ENCODE data around the gene RBM20.

Gene RBM20

GRCh38 chr10:110643653-110644597 lies at the start of gene RBM20:
Gene RBM20, plus strand, starts transcription at chr10:110644336. Its CDS starts 119 bp downstream, at chr10:110644455.
- H3K27me3 ChIP-seq (ENCODE audit: control insufficient read depth, insufficient read depth, low read length) = peaks cover 7% of the 10 kb centered on the region
- no peak within 1 kb of the TSS for H3K27ac ChIP-seq
- H3K9ac ChIP-seq = no peak within 1 kb of the TSS

GRCh38 chr10:110597476-110597875 lies 46.7 kb upstream of the RBM20 start:
- H3K36me3 ChIP-seq (ENCODE audit: control insufficient read depth, insufficient read depth, low read length) = no peaks in the 10 kb centered on the region

More at GRCh38 chr10:110643653-110644597, at the start of gene RBM20:
- Histone ChIP-seq H3K9me3 (ENCODE audit: control insufficient read depth, low read length) (no peaks in the 10 kb centered on the region), H3K4me2 (ENCODE audit: low read length) (peak within 1 kb of the TSS; percentile 86), H3K79me2 (no peaks in the 10 kb centered on the region), H2AFZ (peak within 1 kb of the TSS; percentile 73), H3K36me3 (ENCODE audit: control insufficient read depth, insufficient read depth, low read length) (no peaks in the 10 kb centered on the region), H3K4me1 (no peaks in the 10 kb centered on the region), H3K4me3 (ENCODE audit: low read depth, low read length) (peak within 1 kb of the TSS; percentile 61)
- TF ChIP-seq CTCF (IDR thresholded peaks at IDR 0.05) = no peak

GRCh38 chr10:110600487-110601101 lies 43.5 kb upstream of the RBM20 start:
- Histone ChIP-seq H3K36me3 (ENCODE audit: control insufficient read depth, insufficient read depth, low read length) (no peaks in the 10 kb centered on the region), H3K4me1 (no peaks in the 10 kb centered on the region), H3K4me2 (ENCODE audit: low read length) (no peak overlapping the region), H3K4me3 (ENCODE audit: low read depth, low read length) (no peak overlapping the region), H3K9ac (no peak overlapping the region), H2AFZ (no peak overlapping the region), H3K9me3 (ENCODE audit: control insufficient read depth, low read length) (no peaks in the 10 kb centered on the region), H3K27me3 (ENCODE audit: control insufficient read depth, insufficient read depth, low read length) (no peaks in the 10 kb centered on the region), H3K27ac (no peak overlapping the region), H3K79me2 (no peaks in the 10 kb centered on the region)
- peak; percentile 20 for TF ChIP-seq CTCF (IDR thresholded peaks at IDR 0.05)

More at GRCh38 chr10:110597476-110597875, 46.7 kb upstream of the RBM20 start:
- TF ChIP-seq CTCF (IDR thresholded peaks at IDR 0.05) = no peak
- Histone ChIP-seq H3K4me1 (no peaks in the 10 kb centered on the region), H3K27me3 (ENCODE audit: control insufficient read depth, insufficient read depth, low read length) (no peaks in the 10 kb centered on the region), H3K79me2 (no peaks in the 10 kb centered on the region), H3K27ac (no peak overlapping the region), H3K4me3 (ENCODE audit: low read depth, low read length) (no peak overlapping the region), H3K9me3 (ENCODE audit: control insufficient read depth, low read length) (no peaks in the 10 kb centered on the region), H3K9ac (no peak overlapping the region), H2AFZ (no peak overlapping the region), H3K4me2 (ENCODE audit: low read length) (no peak overlapping the region)

- Histone ChIP-seq H3K27ac (no peak overlapping the region), H3K9ac (no peak overlapping the region), H3K36me3 (ENCODE audit: control insufficient read depth, insufficient read depth, low read length) (no peaks in the 10 kb centered on the region), H3K4me3 (ENCODE audit: low read depth, low read length) (no peak overlapping the region), H3K4me2 (ENCODE audit: low read length) (no peak overlapping the region), H3K4me1 (no peaks in the 10 kb centered on the region), H3K27me3 (ENCODE audit: control insufficient read depth, insufficient read depth, low read length) (no peaks in the 10 kb centered on the region), H2AFZ (no peak overlapping the region), H3K9me3 (ENCODE audit: control insufficient read depth, low read length) (no peaks in the 10 kb centered on the region), H3K79me2 (no peaks in the 10 kb centered on the region)
- no peak for TF ChIP-seq CTCF (IDR thresholded peaks at IDR 0.05)
Observed at GRCh38 chr10:110601581-110601980, 42.6 kb upstream of the RBM20 start.

Measured in parathyroid adenoma (tissue), 2 donors.